ENCODE results near the gene CCT6B.

Gene CCT6B

DNA sequence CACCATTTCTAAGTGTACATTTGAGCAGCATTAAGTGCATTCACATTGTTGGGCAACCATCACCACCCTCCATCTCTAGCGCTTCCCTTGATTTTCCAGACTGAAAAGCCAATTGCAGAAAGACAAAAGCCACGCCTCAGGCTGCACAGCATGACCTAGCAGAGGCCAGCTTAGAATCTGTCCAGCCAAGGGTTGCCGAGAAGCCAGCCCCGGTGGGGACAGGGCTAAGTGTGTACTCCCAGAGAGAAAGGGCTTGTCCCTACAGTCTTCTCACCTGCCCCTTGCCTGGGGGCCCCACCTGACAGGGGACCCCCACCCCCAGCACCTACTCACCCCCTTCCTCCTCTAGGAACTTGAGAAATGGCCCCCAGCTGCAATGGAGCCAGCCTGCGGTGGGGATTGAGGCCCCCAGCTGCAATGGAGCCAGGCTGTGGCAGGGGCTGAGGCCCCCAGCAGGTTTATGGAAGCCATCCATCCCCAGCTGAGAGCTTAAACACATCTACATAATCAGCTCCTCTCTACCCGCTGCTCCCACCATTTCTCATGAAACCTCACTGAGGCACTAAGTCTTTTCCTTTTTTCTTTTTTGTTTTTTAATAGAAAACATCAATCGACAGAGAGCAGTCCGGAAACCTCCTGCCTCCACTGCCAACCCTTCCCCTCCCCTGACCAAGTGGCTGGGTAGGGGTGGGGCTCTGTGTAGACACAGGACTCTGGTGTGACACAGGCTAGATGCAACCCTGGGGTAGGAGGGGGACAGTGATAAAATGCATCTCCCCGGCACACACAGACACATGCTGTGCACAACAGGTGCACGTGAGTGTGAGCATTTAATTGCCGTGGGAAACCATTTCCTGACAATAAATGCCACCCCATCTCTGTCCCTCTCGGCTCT lies 77.9 kb downstream of the CCT6B start:
- no peak for DNase-seq

GRCh38 chr17:34879146-34879545 lies 82.1 kb downstream of the CCT6B start:
- DNase-seq: no peak
